Thoracic aorta (tissue), 2 donors: Measurements from ENCODE around the gene KCNK7. TPM values are rescaled to one million over a fixed set of nuclear protein-coding genes. Genes with fewer than 3 reads are reported as not detected.

ENCODE experiments used
- ATAC-seq: fragments of 150-250 bp; one replicate; pipeline ENCODE4 v1.8.0; 2017; ENCODE audit warnings: low read depth; ENCODE audit not compliant: insufficient number of reproducible peaks, low FRiP score
- DNase-seq: peaks from one replicate; pipeline ENCODE4 v3.0.0-alpha.2; 2020; ENCODE audit warnings: low spot score
- H3K27ac ChIP-seq, 2 donors: fragments of 200-600 bp; sonication (generic); 1 replicate in 1 of 2; 2 replicates in 1 of 2; pipeline ENCODE4 v1.5.1; 2016; ENCODE audit warnings: mild to moderate bottlenecking in 2 of 2, moderate library complexity in 2 of 2
- H3K27me3 ChIP-seq: fragments of 200-600 bp; sonication (generic); replicated peaks from 2 replicates; pipeline ENCODE4 v1.6.0; 2016; ENCODE audit warnings: mild to moderate bottlenecking; ENCODE audit not compliant: insufficient read depth
- H3K36me3 ChIP-seq: fragments of 200-600 bp; sonication (generic); one replicate; pipeline ENCODE4 v1.5.1; 2016
- H3K4me1 ChIP-seq, 2 donors: fragments of 200-600 bp; sonication (generic); 1 replicate in 1 of 2; 2 replicates in 1 of 2; pipeline versions ENCODE4 v1.5.1 to v1.6.0; 2016; ENCODE audit warnings: low read depth in 2 of 2, mild to moderate bottlenecking in 1 of 2; ENCODE audit not compliant: control insufficient read depth in 1 of 2
- H3K4me3 ChIP-seq: fragments of 200-600 bp; sonication (generic); 2 replicates; pipeline ENCODE4 v1.5.1; 2016; ENCODE audit warnings: mild to moderate bottlenecking
- H3K9me3 ChIP-seq: fragments of 200-600 bp; sonication (generic); 2 replicates; pipeline ENCODE4 v1.5.1; 2016
- CTCF ChIP-seq: fragments of 200-600 bp; sonication (generic); IDR thresholded peaks from one replicate; pipeline ENCODE4 v1.5.1; 2019; ENCODE audit warnings: antibody characterized with exemption
- total RNA-seq, 2 donors: library from RNA; depleted of rRNA; stranded (reverse); fragments of >200 nt; gene quantifications; one replicate each; pipeline versions ENCODE4 v1.1.0 to v1.2.3, GENCODE V29; 2016

The KCNK7 gene
- total RNA-seq, 2 donors from 2014 or later: 0.95 TPM; not detected in 1

- H3K9me3 ChIP-seq: no peaks in the 10 kb centered on the region
- H3K4me1 ChIP-seq: peaks cover 23 to 40% of the 10 kb centered on the region in 2 donors
- no peak overlapping the region for H3K4me3 ChIP-seq
- ATAC-seq (no peak), DNase-seq (no peak)
- TF ChIP-seq CTCF: no peak
- peaks cover 39% of the 10 kb centered on the region for H3K36me3 ChIP-seq
- H3K27ac ChIP-seq: peak overlapping the region; percentile 53 to 74
- no peaks in the 10 kb centered on the region for H3K27me3 ChIP-seq
Measured at GRCh38 chr11:65637032-65637557, 41.5 kb upstream of the KCNK7 start.

- no peak for TF ChIP-seq CTCF
- H3K27ac ChIP-seq: peak overlapping the region; percentile 53 to 74
- H3K36me3 ChIP-seq: peaks cover 46% of the 10 kb centered on the region
Measured at GRCh38 chr11:65636108-65637031, 40.8 kb upstream of the KCNK7 start.

GRCh38 chr11:65634905-65635731 lies 39.5 kb upstream of the KCNK7 start:
- Histone ChIP-seq H3K36me3 (peaks cover 56% of the 10 kb centered on the region), H3K9me3 (no peaks in the 10 kb centered on the region), H3K4me1 (peaks cover 23 to 31% of the 10 kb centered on the region in 2 donors), H3K27ac (no peak overlapping the region), H3K4me3 (no peak overlapping the region), H3K27me3 (no peaks in the 10 kb centered on the region)
- DNase-seq (no peak), ATAC-seq (no peak)
- TF ChIP-seq CTCF: no peak

More at GRCh38 chr11:65636108-65637031, 40.8 kb upstream of the KCNK7 start:
- Histone ChIP-seq H3K27me3 (no peaks in the 10 kb centered on the region), H3K4me3 (no peak overlapping the region), H3K9me3 (no peaks in the 10 kb centered on the region), H3K4me1 (peaks cover 23 to 38% of the 10 kb centered on the region in 2 donors)
- ATAC-seq: no peak
- DNase-seq: no peak

- no peaks in the 10 kb centered on the region for H3K27me3 ChIP-seq
- peaks cover 20 to 24% of the 10 kb centered on the region in 2 donors for H3K4me1 ChIP-seq
- peaks cover 62% of the 10 kb centered on the region for H3K36me3 ChIP-seq
- H3K27ac ChIP-seq: no peak overlapping the region
- TF ChIP-seq CTCF: no peak
- H3K9me3 ChIP-seq: no peaks in the 10 kb centered on the region
- H3K4me3 ChIP-seq: no peak overlapping the region
- DNase-seq (no peak), ATAC-seq (no peak)
Measured at GRCh38 chr11:65634440-65634839, 38.8 kb upstream of the KCNK7 start.

GRCh38 chr11:65634109-65634436 lies 38.5 kb upstream of the KCNK7 start:
- DNase-seq: no peak
- Histone ChIP-seq H3K27me3 (no peaks in the 10 kb centered on the region), H3K9me3 (no peaks in the 10 kb centered on the region), H3K27ac (no peak overlapping the region), H3K4me3 (no peak overlapping the region), H3K4me1 (peaks cover 17 to 21% of the 10 kb centered on the region in 2 donors), H3K36me3 (peaks cover 65% of the 10 kb centered on the region)
- no peak for TF ChIP-seq CTCF
- no peak for ATAC-seq
